ENCODE measurements around the gene RAB44. TPM values are rescaled to one million over a fixed set of nuclear protein-coding genes. Genes with fewer than 3 reads are reported as not detected.

RAB44 gene
- under 0.01 TPM in 1 of 2 replicates, not detected in the other for total RNA-seq

GRCh38 chr6:36697481-36697903 lies at the start of gene RAB44:
Gene RAB44, plus strand, starts transcription at chr6:36697826. Its CDS starts 6,410 bp downstream, at chr6:36704236.

GRCh38 chr6:36678488-36679042 lies 19.1 kb upstream of the RAB44 start, which contains the start of gene CDKN1A:
Gene CDKN1A, plus strand, starts transcription at chr6:36678714. Its CDS starts 5,388 bp downstream, at chr6:36684102.

Other genes with a start within 250 kb of the RAB44 start
- gene STK38, start 150.3 kb upstream of the RAB44 start, total RNA-seq = 19.6 and 20.8 TPM in 2 replicates
- 136 and 178 TPM in 2 replicates for gene SRSF3, start 103.5 kb upstream of the RAB44 start, total RNA-seq
- gene CDKN1A, start 19.1 kb upstream of the RAB44 start, total RNA-seq = 207 and 229 TPM in 2 replicates
- gene CPNE5, start 141.6 kb downstream of the RAB44 start, total RNA-seq = under 0.01 and 0.13 TPM in 2 replicates
- 19.0 and 49.5 TPM in 2 replicates for gene PPIL1, start 177.0 kb downstream of the RAB44 start, total RNA-seq
- 20.2 and 26.4 TPM in 2 replicates for gene C6orf89, start 188.1 kb downstream of the RAB44 start, total RNA-seq

Measured in mesangial cell (primary cell).